Superior temporal gyrus (tissue), 1 donor: Measurements from ENCODE around the gene LATS1.

ENCODE experiments used
- DNase-seq: peaks from one replicate; pipeline ENCODE4 v3.0.0-alpha.2; 2016; ENCODE audit errors: extremely low spot score

The LATS1 gene

DNA sequence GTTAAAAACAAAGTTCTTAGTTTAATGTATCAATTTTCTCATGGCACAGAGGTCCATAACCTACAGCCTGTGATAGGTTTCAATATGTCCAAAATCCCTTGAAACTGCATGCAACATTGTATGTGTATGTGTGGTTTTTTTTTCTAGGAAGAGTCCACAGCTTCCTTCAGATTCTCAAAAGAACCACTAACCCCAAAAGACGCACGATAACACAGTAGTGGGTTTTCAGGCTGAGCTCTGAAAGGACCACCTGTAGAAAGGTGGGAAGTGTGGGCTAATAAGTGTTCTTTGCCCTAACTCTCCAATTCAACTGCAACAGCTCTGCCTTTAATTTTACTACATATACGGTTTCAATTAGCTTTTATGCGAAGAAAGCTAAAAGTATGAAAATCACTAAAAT lies 57.9 kb downstream of the LATS1 start:
- no peak for DNase-seq

DNA sequence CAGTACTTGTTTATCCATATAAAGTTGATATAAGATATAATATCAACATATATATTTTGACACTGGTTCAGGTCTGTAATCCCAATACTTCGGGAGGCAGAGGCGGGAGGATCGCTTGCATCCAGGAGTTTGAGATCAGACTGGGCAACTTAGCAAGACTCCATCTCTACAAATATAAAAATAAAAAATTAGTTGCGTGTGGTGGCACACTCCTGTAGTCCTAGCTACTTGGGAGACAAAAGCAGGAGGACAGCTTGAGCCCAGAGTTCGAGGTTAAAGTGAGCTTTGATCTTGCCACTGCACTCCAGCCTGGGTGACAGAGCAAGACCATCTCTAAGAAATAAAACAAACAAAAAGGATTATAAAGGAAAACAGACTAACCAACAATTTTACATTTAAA lies 60.5 kb downstream of the LATS1 start:
- no peak for DNase-seq

DNA sequence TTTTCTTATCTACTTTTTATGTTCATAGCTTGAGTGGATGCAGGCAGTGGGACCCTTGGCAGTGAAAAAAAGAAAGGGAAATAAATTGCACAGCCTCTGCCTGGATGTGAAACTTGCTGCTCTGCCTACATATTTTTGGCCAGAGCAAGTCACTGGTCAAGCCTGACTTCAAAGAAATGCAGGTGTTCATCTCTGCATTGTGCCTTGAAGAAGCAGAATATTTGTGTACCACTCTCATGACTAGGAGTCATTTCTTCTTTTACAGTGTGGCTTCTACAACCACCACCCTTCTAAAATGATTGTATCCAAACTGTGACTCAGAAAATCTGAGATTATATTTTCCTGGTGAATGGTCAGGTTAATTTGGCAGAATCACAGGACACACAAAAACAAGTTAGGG lies 66.8 kb downstream of the LATS1 start:
- DNase-seq = no peak

DNA sequence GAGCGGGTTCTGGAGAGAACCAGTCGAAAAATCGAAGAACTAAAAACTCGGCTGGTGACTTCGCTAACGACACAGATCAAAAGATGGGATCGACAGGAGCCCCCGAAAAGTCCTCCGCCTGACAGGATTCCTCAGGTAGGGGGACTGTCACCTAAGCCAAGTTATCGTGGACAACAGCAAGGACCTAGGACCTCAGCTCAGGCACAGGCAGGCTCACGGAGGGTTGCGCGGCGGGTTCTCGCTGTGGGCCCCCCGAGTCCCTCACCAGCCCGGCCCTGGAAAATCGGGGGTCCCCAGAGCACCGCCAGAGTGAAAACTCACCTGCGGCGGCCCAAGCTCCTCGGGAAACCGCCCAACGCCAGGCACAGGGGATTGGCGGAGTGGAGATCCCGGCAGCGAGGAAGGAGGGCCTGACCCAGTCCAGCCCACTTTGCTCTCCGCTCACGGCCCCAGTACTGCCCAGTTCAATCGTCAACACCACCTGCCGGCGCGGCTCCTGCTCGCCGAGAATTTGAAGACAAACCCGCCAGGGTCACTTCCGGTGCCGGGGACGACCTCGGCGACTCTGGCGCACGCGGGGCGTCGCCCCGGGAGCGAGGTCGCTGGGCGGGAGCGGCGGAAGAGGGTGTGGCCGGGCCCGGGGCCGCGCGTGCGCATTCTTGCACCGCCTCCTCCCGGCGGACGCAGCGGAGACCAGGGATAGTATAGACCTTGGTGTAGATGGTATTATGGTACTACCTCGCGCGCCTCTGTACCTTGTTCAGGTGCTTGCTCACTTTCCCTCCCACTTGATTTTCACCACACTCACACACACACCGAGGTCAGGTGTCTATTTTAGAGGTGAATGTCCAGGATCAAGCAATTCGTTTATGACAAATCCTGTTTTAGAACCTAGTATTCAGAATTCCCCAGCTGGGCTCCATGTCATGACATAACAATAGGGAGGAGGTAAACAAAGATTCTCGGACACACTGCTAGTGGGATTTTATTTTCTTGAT lies 69.5 kb downstream of the LATS1 start, which contains the start of gene KATNA1:
KATNA1 (minus strand) TSS at position 567 of the 998 bp plus-strand sequence. CDS start 10,167 bp downstream, outside the sequence.
- DNase-seq = peak; percentile 85

DNA sequence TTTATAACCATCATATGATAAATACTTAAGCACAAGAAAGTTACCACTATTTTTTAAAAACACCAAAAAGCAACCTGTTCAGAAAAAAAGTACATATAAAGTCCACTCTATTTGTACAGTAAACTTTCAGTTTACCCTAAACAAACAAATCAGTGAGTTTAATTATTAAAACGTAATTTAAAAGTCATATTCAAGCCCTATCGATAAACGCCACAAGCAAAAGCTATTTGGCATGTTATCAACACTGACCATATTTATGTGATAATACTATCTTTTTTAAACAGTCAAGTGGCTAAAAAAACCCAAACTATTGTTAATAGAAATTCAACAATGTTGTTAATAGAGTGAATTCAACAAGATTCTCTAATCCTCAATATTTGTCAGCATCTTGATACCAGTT lies 71.3 kb downstream of the LATS1 start:
- no peak for DNase-seq

DNA sequence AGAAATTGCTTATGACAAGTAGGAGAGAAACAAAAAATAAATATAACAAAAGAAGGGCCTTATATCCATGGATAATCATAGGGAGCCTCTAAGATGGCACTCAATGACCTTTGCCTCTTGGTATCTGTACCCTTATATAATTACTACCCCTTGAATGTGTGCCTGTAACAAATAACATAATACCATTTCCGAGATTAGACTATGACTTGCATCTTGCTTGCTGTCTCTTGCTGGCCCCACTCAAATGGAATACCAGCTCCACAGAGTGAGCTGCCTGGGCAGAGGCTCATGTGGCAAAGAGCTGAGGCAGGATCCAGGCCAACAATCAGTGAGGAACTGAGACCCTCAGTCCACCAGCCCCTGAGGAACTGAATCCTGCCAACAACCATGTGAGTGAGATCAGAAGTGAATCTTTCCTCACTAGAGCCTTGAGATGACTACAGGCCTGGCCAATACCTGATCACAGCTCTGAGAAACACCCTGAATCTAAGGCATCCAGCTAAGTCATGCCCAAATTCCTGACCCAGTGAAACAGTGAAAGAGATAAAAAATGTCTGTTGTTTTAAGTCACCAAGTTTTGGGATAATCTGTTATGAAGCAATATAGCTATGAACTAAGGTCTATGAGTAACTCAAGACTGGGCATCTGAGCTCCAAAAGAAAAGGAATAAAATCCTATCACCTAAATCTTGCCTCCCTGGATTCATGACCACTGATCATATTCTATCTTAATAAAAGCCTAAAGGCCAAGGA lies 74.9 kb downstream of the LATS1 start:
- DNase-seq = no peak

DNA sequence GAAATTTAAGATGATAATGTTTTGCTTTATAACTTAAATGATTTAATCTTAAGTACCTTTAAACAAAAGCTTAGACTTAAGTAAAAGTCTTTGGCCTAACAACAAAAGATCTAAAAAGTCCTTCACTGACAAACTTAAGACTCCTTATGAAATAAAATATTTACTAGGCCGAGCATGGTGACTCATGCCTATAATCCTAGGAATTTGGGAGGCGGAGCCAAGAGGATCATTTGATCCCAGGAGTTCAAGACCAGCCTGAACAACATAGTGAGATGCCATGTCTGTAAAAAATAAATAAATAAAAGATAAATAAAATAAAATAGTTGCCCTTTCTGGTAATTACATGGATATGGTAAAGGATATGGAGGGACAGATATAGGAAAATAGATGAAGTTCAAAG lies 81.8 kb downstream of the LATS1 start:
- no peak for DNase-seq

DNA sequence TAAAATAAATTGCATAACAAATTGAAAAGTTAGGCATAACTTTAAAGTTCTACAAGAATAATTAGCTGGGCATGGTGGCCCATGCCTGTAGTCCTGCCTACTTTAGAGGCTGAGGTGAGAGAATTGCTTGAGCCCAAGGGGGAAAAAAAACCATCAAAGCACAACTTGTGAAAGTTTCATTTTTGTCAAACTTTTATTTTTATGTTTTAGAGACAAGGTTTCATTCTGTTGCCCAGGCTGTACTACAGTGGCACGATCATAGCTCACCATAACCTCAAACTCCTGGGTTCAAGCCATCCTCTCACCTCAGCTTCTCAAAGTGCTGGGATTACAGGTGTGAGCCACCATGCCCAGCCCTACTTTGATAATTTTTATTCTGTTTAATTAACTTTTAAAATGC lies 83.6 kb downstream of the LATS1 start:
- no peak for DNase-seq

DNA sequence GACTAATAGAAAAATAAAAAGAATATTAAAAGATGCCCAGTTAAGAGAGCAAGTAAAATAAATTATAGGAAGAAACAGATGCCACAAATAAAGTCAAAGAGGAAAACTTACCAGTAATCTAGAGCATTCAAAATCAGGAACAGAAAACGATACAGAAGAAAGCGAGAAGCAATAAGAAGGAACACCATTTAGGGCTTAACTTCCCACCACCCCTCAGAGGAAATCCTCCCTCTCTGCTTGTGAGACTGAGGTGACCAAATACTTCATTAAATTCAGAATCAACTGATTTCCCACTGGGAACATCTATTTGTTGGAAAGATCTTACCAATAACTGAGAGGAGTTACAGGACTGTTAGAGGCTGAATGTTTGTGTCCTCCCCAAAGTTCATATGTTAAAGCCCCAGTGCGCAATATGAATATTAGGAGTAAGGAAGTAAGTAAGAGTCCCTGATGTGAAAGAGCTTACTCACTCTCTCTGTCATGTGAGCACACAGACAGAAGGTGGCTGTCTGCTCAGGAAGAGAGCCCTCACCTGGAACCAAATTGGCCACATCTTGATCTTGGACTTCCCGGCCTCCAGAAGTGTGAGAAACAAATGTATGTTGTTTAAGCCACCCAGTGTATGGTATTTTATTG lies 88.9 kb downstream of the LATS1 start:
- no peak for DNase-seq

DNA sequence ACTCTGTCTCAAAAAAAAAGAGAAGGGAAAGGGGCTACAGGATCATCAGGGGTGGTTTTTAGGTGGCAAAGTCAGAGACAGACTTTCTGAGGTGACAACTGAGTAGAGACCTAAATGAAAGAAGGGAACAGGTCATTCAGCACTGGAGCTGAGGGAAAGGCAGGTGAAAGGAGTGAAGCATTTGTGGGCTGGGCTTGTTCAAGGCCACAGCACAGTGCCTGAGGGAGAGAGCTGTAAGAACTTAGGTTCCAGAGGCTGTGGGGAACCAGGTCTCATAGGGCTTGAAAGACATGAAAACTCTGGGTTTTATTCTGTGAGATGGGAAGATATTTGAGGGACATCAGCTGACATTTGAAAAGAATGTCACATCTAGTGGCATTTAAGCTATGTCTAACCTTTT lies 90.2 kb downstream of the LATS1 start:
- DNase-seq = no peak

DNA sequence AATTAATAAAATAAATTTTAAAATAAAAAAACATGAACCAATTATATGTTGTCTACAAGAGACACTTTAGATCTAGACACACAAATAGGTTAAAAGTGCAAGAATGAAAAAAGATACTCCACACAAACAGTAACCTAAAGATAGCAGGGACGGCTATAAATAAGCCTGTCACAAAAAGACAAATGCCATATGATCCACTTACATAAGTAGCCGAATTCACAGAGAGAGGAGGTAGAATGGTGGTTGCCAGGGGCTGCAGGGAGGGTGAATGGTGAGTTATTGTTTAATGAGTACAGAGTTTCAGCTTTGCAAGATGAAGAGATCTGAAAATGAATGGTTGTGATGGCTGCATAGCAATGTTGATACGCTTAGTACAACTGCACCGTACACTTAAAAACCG lies 102.1 kb downstream of the LATS1 start:
- no peak for DNase-seq

DNA sequence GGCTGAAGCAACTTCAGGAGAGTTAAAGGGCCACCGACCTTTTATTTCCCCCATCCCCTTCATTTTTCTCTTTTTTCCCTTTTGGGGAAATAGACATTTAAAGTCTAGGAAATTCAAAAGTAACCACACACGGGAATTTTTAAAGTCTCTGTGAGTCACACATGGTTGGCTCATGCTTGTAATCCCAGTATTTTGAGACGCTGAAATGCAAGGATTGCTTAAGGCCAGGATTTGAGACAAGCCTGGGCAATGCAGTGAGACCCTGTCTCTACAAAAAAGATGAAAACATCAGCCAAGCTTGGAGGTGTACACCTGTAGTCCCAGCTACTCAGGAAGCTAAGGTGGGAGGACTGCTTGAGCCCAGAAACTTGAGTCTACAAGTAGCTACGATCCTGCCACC lies 103.6 kb downstream of the LATS1 start:
- DNase-seq = no peak

DNA sequence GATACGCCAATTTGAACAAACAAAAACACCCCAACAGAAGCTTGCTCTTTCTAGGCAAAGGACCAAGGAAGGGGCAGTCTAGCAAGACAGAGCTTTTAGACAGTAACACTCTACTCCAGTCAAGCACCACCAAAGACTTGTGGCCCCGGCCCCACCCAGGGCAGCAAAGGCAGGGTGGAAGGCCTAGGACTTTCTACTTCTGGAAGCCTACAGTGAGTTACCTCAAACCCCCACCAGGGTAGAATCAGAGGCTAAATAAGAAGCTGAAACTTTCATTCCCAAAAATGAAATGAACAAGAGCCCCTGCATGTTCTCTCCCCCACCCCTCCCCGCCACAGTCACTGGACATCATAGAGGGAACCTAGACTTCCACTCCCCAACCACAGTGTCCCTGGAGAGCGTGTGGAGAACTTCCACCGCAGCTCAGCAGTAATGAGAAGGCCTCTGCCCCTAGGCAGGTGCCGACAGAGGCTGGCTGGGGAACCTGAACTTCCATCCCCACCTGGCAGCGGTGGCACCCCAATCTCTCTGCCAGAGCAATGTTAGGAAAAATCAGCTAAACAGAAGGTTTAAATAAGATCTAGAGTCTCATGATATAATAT lies 109.4 kb downstream of the LATS1 start:
- DNase-seq = no peak
